K562 (cell line): ENCODE data around the gene DNASE2. TPM values are rescaled to one million over a fixed set of nuclear protein-coding genes. Genes with fewer than 3 reads are reported as not detected.
A peak's percentile ranks its signal among the peaks of the same experiment; 100 is the strongest.

ENCODE experiments used
- ARID4B ChIP-seq: sonication (generic); formaldehyde crosslinking; IDR thresholded peaks from 2 replicates; pipeline ENCODE4 v1.8.0; 2022; ENCODE audit warnings: mild to moderate bottlenecking, missing genetic modification reagents
- ETS2 ChIP-seq: IDR thresholded peaks from 2 replicates; pipeline ENCODE4 v1.6.1; 2016; ENCODE audit warnings: borderline replicate concordance, missing genetic modification characterization, mild to moderate bottlenecking, moderate library complexity, missing compliant biosample characterization; ENCODE audit not compliant: poor library complexity, severe bottlenecking
- FOXK2 ChIP-seq, 2 experiments: fragments of 450-650 bp; IDR thresholded peaks in 1 of 2; conservative IDR thresholded peaks in 1 of 2; 2 replicates each; pipeline ENCODE4 v1.6.1; 2016; ENCODE audit warnings: low read depth in 2 of 2, mild to moderate bottlenecking in 1 of 2
- KAT8 ChIP-seq: fragments of 450-650 bp; IDR thresholded peaks from 2 replicates; pipeline ENCODE4 v1.6.1; 2016; ENCODE audit warnings: low read depth, mild to moderate bottlenecking
- KLF6 ChIP-seq: fragments of 250-450 bp; sonication (Bioruptor Pico); IDR thresholded peaks from 2 replicates; pipeline ENCODE4 v1.4.0; 2020; ENCODE audit warnings: mild to moderate bottlenecking, moderate library complexity, borderline replicate concordance
- NR2F6 ChIP-seq: fragments of 450-650 bp; formaldehyde crosslinking; IDR thresholded peaks from 2 replicates; pipeline ENCODE4 v1.4.0; 2020; ENCODE audit warnings: mild to moderate bottlenecking
- PHF21A ChIP-seq: fragments of 450-650 bp; IDR thresholded peaks from 2 replicates; pipeline ENCODE4 v1.6.1; 2017; ENCODE audit warnings: low read depth, borderline replicate concordance
- PHTF2 ChIP-seq: fragments of 250-450 bp; sonication (Bioruptor Pico); IDR thresholded peaks from 2 replicates; pipeline ENCODE4 v1.5.0; 2021; ENCODE audit warnings: mild to moderate bottlenecking
- RBM25 ChIP-seq: fragments of 200-400 bp; formaldehyde crosslinking; IDR thresholded peaks from 2 replicates; pipeline ENCODE4 v1.6.1; 2018; ENCODE audit warnings: low read length, low read depth, moderate library complexity; ENCODE audit not compliant: severe bottlenecking
- RUNX1 ChIP-seq: sonication (generic); IDR thresholded peaks from 2 replicates; pipeline ENCODE4 v1.6.1; 2016; ENCODE audit warnings: antibody characterized with exemption, low read depth
- SMARCE1 ChIP-seq: fragments of 450-650 bp; IDR thresholded peaks from 2 replicates; pipeline ENCODE4 v1.7.1; 2016; ENCODE audit warnings: mild to moderate bottlenecking
- TEAD1 ChIP-seq, 2 experiments: fragments of 450-650 bp in 1 of 2; sonication (generic) in 1 of 2; formaldehyde crosslinking; IDR thresholded peaks; 2 replicates each; pipeline versions ENCODE4 v1.4.0 to v1.8.0; 2020 to 2022; ENCODE audit warnings: mild to moderate bottlenecking in 2 of 2, missing genetic modification reagents in 1 of 2
- TGIF2 ChIP-seq: sonication (generic); formaldehyde crosslinking; IDR thresholded peaks from 2 replicates; pipeline ENCODE4 v1.8.1; 2022; ENCODE audit warnings: mild to moderate bottlenecking, missing genetic modification reagents, moderate library complexity
- USF1 ChIP-seq: sonication (generic); formaldehyde crosslinking; IDR thresholded peaks from 2 replicates; pipeline ENCODE4 v1.9.0; 2022; ENCODE audit warnings: mild to moderate bottlenecking, missing genetic modification reagents
- ZBED1 ChIP-seq: IDR thresholded peaks from 2 replicates; pipeline ENCODE4 v1.6.1; 2014
- ZFP91 ChIP-seq: sonication (generic); formaldehyde crosslinking; IDR thresholded peaks from 2 replicates; pipeline ENCODE4 v1.8.0; 2022; ENCODE audit warnings: mild to moderate bottlenecking, missing genetic modification reagents
- ZFX ChIP-seq: sonication (generic); formaldehyde crosslinking; IDR thresholded peaks from 2 replicates; pipeline ENCODE4 v1.8.0; 2022; ENCODE audit warnings: mild to moderate bottlenecking, missing genetic modification reagents, moderate library complexity
- ZKSCAN8 ChIP-seq: fragments of 200-800 bp; sonication (Bioruptor generic); IDR thresholded peaks from 2 replicates; pipeline ENCODE4 v1.6.1; 2016; ENCODE audit warnings: missing genetic modification characterization, missing compliant biosample characterization
- polyA plus RNA-seq, 8 experiments: library from polyadenylated mRNA; depleted of rRNA in 4 of 8; stranded (reverse) in 5 of 8; unstranded in 3 of 8; fragments of >200 nt; fragmentation: Nextera tagmentation in 2 of 8; fragmentation: Illumina TruSeq in 1 of 8; extraction: Ambion mirVana in 2 of 8; extraction: Trizol in 1 of 8; gene quantifications; 2 replicates each; pipeline versions ENCODE4 v1.2.1 to v1.2.3, GENCODE V29; 2011 to 2014; ENCODE audit warnings: inconsistent platforms in 1 of 8, missing spikeins in 1 of 8
- total RNA-seq, 7 experiments: library from RNA; depleted of rRNA in 6 of 7; stranded (reverse); fragments of >200 nt in 6 of 7; fragmentation: Illumina TruSeq in 2 of 7; extraction: Trizol in 2 of 7; gene quantifications; 2 replicates each; pipeline versions ENCODE4 v1.2.1 to v1.2.3, GENCODE V29; 2011 to 2021; ENCODE audit warnings: low replicate concordance in 1 of 7
- TF ChIP-seq, protein P1 (sequence below): sonication (generic); formaldehyde crosslinking; IDR thresholded peaks from 2 replicates; pipeline ENCODE4 v1.8.1; 2023; ENCODE audit warnings: mild to moderate bottlenecking, missing genetic modification reagents

Gene DNASE2
- total and polyA plus RNA-seq, 9 of the 15 experiments (the other 6 are each of a cell fraction or from before 2014, with no cell fraction given) = 4.4 to 27.0 (median 20.2) TPM

- TF ChIP-seq KAT8 (no peak), ETS2 (tag) (no peak), RUNX1 (no peak), KLF6 (no peak), ZBED1 (no peak), TEAD1 (CRISPR knock-in tag; IDR thresholded peaks at IDR 0.05) (no peak), ZFP91 (CRISPR knock-in tag) (no peak), FOXK2 (conservative IDR thresholded peaks at IDR 0.05 in 1 of 2, IDR thresholded peaks at IDR 0.05 in 1 of 2; ENCODE audit: low read depth in 2 of 2) (no peak), NR2F6 (CRISPR knock-in tag) (no peak), USF1 (CRISPR knock-in tag) (no peak), TGIF2 (no peak), PHF21A (no peak), ZKSCAN8 (no peak), SMARCE1 (no peak), RBM25 (no peak), PHTF2 (CRISPR knock-in tag) (no peak), ARID4B (CRISPR knock-in tag) (no peak), ZFX (CRISPR knock-in tag) (peak; percentile 29)
- TF ChIP-seq, protein P1, sequence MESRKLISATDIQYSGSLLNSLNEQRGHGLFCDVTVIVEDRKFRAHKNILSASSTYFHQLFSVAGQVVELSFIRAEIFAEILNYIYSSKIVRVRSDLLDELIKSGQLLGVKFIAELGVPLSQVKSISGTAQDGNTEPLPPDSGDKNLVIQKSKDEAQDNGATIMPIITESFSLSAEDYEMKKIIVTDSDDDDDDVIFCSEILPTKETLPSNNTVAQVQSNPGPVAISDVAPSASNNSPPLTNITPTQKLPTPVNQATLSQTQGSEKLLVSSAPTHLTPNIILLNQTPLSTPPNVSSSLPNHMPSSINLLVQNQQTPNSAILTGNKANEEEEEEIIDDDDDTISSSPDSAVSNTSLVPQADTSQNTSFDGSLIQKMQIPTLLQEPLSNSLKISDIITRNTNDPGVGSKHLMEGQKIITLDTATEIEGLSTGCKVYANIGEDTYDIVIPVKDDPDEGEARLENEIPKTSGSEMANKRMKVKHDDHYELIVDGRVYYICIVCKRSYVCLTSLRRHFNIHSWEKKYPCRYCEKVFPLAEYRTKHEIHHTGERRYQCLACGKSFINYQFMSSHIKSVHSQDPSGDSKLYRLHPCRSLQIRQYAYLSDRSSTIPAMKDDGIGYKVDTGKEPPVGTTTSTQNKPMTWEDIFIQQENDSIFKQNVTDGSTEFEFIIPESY (CRISPR knock-in tag) = 0 out of 2 replicates have a peak, but pooled peaks have one; percentile 11
Measured at GRCh38 chr19:12867120-12868099, 13.8 kb downstream of the DNASE2 start (continued).
